HT1080 (cell line): ENCODE data around the gene PDE3B. TPM values are rescaled to one million over a fixed set of nuclear protein-coding genes. Genes with fewer than 3 reads are reported as not detected.
"Not testable (repeated sequence)": the region's sequence is repeated elsewhere in the genome, so short reads cannot be mapped to it uniquely, and the experiment has no call there.

Experiments used
- DNase-seq: peaks from one replicate; pipeline ENCODE4 v3.0.0-alpha.2; 2015; ENCODE audit warnings: low read depth
- total RNA-seq: library from RNA; depleted of rRNA; stranded (reverse); fragments of >200 nt; shearing (Covaris generic); gene quantifications from 2 replicates; pipeline ENCODE4 v1.2.3, GENCODE V29; 2014

PDE3B gene
- total RNA-seq, 1 experiment from 2014 or later, result not detected

DNA sequence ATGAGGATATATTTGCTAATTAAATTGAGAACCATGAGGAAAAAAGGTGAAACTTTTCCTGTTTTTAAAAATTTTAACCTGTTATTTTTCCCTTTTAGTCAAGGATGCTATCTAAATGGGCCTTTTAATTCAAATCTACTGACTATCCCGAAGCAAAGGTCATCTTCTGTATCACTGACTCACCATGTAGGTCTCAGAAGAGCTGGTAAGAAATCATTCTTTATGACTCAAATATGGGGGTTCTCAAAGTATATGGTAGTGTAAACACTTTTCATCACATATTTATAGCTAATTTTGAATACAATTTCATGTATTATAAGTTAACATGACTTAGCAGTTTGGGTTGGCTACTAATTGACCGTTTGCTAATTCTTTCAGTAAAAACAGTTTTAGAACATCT lies 160.2 kb downstream of the PDE3B start:
- DNase-seq, result no peak

- DNase-seq, result no peak
Observed at GRCh38 chr11:14809466-14809865, 165.9 kb downstream of the PDE3B start.

DNA sequence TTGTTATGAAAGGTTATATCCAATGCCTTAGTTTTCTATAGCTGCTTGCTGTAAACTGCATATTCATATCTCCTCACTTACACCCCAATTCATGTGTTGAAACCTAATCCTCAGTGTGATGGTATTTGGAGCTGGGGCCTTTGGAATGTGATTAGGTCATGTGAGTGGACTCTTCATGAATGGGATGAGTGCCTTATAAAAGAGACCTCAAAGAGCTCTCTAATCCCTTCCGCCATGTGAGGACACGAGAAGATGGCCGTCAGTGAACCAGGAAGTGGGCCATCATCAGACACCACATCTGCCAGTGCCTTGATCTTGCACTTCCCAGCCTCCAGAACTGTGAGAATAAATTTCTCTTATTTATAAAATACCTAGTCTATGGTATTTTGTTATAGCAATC lies 169.2 kb downstream of the PDE3B start:
- no peak for DNase-seq

DNA sequence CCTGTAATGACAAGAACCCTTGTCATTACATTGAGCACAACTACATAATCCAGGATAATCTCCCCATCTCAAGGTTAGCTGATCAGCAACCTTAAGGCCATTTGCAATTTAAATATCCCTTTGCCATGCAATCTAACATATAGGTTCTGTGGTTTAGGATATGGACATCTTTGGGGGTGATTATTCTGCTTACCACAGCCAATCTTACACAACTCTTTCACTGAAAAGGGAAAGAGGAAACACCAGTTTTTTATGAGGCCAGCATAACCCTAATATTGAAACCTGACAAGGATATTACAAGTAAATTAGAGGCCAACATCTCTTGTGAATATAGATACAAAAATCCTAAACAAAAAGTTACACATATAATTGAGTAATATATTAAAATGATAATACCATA lies 169.9 kb downstream of the PDE3B start:
- DNase-seq, result no peak

DNA sequence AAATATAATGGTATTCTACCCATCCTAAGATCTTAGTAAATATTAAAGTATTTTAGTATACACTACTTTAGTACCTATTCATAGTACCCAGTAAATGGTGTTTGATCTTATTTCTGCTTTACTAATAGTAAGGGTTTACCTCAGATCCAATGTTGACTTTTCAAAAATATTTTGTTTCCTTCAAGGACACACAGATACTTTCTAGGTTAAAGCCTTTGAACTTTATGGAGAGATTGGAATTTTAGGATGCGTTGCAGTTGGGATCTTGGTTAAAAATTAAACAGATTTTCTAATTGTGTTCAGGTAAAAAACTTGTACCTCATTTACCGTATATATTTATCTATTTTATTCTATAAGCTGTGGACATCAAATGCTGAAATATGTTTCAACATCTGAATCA lies 175.2 kb downstream of the PDE3B start:
- no peak for DNase-seq

GRCh38 chr11:14819596-14819995 lies 176.0 kb downstream of the PDE3B start:
- DNase-seq, result no peak

DNA sequence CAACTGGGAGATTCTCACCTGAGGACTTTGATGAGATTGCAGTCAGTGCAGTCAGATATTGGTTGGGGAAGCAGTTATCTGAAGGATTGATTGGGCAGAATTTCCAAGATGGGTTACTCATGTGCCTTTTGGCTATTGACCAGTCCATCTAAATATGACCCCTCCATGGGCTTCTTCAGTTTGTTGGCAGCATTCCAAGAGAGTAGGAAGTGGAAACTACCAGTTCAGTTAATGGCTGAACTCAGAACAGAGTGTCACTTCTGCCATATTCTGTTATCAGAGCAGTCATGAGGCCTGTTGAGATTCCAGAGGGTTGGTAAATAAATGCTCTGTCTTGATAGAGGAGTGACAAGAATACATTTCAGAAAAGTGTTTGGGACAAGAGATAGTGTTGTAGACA lies 177.4 kb downstream of the PDE3B start:
- DNase-seq, result no peak

DNA sequence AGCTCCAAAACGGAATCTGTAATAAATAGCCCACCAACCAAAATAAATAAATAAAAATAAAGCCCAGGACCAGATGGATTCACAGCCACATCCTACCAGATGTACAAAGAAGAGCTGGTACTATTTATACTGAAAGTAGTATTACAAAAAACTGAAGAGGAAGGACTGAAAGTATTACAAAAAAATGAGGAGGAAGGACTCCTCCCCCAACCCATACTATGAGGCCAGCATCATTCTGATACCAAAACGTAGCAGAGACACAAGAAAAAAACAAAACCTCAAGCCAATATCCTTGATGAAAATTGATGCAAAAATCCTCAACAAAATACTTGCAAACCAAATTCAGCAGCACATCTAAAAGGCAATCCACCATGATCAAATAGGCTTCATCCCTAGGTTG lies 183.0 kb downstream of the PDE3B start:
- no peak for DNase-seq

DNA sequence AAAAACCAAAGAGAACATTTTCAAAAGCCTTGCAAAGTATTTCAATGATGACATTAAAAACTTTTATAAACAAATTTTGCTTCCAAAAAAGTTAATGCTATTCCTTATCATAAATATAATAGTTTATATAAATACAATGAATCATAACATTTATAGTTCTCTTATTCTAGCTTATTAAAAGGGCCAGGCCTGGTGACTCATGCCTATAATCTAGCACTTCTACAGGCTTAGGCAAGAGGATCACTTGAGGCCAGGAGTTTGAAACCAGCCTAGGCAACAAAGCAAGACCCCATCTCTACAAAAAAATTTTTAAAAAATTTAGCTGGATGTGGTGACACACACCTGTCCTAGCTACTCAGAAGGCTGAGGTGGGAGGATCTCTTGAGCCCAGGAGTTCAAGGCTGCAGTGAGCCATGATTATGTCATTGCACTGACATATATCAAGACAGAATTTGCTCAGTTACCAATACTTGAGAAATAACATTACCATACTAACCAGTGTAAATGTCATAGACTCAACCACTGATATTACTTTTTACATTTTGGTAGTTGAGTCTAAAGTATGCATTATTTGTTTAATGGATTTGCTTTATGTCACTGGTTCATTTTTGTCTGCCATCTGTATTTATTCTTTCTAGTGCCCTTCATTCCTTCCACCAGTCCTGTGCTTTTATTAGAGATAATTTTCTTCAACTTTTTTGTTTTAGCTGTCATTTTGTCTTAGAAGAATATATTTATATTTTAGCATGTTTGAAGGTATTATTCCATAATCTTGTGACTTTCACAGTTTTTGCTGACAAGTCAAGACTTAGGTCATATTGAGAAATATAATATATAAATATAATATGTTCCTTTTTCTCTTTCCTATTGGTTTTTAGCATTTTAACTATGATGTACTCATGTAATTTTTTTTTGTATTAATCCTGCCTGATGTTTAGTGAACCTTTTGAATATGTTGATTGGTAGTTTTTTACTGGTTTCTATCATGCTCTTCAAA lies 192.2 kb downstream of the PDE3B start:
- no peak for DNase-seq

DNA sequence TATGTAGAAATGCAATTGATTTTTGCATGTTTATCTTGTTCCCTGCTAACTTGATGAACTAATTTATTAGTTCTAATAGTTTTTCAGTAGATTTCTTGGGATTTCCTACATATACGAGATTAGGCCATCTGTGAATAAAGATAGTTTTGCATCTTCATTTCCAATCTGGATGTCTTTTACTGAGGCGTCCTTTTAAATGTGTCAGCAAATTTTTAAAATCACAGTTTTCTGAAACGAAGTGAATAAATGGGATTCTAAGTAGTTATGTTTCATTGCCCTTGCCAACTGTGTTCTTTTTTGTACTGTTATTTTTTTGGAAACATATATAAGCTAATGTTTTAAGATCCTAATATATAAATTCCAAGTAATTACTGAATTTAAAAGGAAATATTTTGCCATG lies 198.4 kb downstream of the PDE3B start:
- DNase-seq, result no peak

DNA sequence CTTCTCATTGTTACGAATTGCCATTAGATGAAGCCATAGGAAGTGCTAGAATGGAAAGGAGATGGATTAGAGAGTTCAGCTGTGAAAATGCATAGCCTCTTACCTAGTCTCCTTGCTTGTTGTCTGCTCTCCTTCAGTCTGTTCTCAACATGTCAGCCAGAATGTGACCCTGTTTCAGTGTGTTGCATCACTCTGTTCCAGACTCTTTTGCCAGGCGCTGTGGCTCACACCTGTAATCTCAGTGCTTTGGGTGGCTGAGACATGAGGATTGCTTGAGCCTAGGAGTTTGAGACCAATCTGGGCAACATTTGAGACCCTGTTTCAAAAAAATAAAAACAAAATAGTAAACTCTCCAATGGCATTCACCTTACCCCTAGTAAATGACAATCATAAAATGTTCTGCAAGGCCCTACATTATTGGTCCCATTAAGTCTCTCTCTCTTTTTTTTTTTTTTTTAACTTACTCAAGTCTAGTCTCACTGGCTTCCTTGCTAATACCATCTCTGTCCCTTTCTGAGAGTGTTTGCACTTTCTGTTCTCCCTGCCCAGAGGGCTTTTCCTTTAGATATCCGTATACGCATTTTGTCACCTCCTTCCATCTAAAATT lies 209.1 kb downstream of the PDE3B start:
- no peak for DNase-seq

DNA sequence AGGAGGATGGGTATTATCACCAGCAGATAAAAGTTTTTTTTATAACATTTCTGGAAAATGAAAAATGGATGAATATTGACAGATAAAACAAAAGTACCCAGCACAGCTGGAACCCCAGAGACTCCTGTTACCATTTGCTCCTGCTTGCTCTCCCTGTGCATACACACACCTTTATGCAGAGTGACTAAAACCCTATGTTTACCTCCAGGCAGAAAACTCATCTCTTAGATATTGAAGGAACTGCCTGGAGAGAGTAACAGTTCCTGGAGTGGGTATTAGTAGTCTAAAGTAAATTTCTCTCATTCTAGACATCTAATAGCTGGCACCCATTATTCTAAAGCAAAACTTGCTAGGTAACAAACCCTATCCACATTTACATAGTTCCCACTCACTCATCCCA lies 210.5 kb downstream of the PDE3B start:
- no peak for DNase-seq

- no peak for DNase-seq
Observed at GRCh38 chr11:14855890-14856289, 212.3 kb downstream of the PDE3B start.

DNA sequence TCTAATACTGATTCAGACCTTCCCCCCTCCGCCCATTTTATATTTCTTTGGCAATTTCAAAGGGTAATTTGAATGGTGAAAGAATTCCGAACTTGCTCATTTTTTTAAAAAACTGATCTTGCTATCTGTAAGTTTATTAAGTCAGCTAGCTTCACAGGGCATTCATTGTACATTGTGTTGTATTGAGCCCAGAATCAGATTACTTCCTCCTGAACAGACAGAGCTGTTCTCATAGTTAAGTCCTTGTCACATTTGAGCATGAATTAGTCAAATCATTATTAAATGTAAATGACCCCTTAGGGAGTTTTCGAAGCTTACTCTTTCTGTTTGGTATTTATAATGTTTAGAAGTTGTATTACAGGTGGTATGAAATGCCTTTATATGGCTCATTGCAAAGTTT lies 214.0 kb downstream of the PDE3B start:
- no peak for DNase-seq

GRCh38 chr11:14858404-14858803 lies 214.8 kb downstream of the PDE3B start:
- no peak for DNase-seq

GRCh38 chr11:14860511-14860910 lies 216.9 kb downstream of the PDE3B start:
- no peak for DNase-seq

- no peak for DNase-seq
Observed at GRCh38 chr11:14861680-14862079, 218.1 kb downstream of the PDE3B start.

- DNase-seq, result not testable (repeated sequence)
Observed at GRCh38 chr11:14863775-14864174, 220.2 kb downstream of the PDE3B start.

DNA sequence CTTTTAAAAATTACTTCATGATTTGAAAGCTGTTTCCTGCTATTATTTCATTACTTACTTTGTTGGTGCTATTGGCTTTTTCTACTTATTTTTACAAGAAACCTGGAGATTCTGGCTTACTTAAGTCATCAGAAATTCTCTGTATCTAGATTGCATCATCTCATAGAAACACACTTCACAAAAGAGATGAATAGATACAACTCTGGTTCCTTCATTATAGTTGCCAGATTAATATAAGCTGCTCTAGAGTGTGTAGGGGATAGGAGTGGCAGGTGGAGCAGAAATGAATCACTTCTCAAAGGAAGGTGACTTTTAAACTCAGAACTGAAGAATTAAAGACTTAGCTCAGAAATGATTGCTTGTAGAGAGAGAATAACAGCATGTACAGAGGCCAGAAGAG lies 228.4 kb downstream of the PDE3B start:
- DNase-seq, result no peak

DNA sequence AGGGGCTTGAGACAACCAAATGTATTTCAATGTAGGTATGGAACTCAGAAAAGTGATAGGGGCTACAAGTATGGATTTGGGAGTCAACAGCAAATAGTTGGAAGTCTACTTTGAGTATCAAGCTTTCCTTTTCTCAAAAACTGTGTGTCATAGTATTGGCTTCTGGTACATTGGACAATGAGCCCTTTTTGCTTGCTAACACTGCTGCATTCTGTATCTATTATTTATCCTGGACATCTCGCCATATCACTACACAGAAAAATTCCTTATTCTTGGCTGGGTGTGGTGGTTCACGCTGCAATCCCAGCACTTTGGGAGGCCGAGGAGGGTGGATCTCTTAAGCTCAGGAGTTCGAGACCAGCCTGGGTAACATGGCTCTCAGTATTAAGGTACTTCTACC lies 230.0 kb downstream of the PDE3B start:
- no peak for DNase-seq

DNA sequence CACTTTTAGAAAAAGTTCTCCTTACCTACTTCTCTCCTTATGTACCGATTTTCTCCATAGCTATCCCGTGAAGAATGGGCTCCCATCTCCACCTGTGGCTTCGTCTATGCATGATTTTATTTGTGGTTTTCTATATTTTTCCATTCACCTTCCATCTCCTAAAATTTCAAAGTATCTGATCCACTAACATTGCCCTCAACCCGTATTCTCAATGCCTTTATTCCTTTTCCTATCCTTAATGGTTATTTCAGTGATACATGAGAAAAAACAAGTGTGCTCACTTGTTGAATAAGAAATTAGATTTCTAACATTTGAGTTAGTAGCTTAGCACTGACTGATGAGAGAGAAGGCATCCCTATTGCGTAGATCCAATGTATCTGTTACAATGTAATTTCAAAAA lies 231.6 kb downstream of the PDE3B start:
- DNase-seq, result no peak

DNA sequence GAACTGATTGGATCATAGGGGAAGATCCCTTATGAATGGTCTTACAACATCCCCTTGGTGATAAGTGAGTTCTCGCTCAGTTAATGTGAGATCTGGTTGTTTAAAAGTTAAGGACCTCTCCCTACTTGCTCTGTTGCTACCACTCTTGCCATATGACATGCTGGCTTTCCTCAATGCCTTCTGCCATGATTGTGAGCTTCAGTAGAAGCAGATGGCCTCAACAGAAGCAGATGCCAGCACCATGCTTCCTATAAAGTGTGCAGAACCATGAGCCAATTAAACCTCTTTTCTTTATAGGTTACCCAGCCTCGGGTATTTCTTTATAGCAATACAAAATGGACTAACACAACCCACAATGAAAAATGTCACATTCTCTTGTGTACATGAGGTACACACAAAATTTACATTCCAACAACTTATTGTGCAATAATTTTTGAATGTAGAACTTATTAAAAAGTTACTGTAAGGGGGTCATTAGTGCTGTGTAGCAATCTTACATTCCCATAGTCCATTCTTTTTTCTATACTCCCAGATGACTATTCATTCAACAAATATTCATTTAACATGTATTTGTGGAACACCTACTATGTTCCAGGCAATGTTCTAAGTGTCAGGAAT lies 238.1 kb downstream of the PDE3B start:
- no peak for DNase-seq
